Activated CD4-positive, alpha-beta T cell treated with anti-CD3 and anti-CD28 coated beads for 4 hours (primary cell): ENCODE measurements around the gene CYSRT1.
"Not testable (repeated sequence)": the region's sequence is repeated elsewhere in the genome, so short reads cannot be mapped to it uniquely, and the experiment has no call there.

Experiments
- DNase-seq, 2 donors: peaks; one replicate each; pipeline ENCODE4 v3.0.0-alpha.2; 2020

Gene CYSRT1

DNA sequence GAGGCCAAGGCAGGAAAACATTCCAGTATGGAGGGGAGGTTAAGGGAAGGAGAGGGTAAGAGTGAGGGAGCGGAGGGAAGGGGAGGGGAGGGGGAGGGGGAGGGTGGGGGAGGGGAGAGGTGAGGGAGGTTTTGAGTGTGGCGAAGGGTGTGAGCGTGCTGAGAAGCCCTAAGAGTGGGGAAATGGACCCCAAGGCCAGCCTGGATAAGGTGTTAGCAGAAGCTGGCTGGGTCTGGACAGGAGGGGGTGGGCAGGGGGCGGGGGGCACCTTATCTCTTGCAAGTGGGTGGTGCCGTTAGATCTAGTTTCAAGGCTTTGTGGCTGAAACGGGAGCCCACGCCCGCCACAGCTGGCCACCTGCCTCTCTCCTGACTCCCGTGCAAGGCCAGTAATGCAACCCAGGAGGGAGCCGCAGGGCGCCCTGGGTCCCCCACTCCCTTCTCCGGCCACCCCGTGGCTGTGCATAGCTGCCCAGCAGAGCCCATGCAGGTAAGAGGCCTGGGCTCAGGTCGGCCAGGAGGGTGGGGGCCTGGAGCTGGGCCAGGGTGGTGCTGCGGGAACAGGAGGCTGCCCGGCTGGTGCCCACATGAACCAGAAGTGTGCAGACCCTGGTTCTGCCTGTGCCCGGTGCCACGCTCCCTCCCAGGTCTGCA is 3.0 kb downstream of the CYSRT1 start:
- DNase-seq, result no peak

GRCh38 chr9:137228506-137228967 is 3.6 kb downstream of the CYSRT1 start:
- no peak for DNase-seq

- DNase-seq, result no peak
These were observed 4.3 kb downstream of the CYSRT1 start for GRCh38 chr9:137228968-137229896.

DNA sequence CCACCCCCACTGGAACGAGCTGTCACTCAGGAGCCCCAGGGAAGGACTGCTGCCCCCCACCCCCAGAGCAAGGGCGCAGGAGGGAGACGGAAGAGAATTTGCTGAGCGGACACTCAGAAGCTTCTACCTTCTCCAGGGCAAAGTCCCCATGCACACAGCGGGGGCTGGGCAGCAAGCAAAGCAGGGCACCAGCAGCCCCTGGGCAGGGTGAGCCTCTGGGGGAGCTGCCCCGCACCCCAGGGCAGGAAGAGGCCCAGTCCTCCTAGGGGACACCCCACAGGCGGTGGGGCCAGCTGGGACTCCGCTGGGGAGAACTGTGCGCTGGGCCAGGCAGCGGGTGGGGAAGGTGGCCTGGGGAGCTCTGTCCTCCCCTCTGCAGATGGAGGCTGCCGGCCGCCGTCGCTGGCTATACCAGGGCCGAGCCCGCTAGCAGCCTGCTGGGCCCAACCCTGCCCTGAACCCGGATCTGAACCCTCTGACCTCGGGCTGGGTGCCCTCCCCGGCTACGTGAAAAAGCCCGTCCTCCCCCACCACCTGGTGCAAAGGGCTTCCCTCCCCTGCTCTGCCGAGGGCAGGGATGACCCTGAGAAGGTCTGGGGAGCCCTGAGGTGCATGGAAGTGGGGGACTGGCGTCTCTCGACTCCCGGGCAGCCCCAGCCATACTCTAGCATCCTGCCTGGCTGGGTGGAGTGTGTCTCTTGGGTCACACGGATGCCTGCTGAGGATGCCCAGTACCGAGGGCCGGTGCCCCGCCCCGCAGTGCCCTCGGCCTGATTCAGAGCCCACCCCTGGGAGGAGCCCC is 5.1 kb downstream of the CYSRT1 start:
- no peak for DNase-seq

- no peak for DNase-seq
These were observed 5.9 kb downstream of the CYSRT1 start, which contains the start of gene SLC34A3 for GRCh38 chr9:137230705-137231371. TSS of gene SLC34A3 (plus strand) at chr9:137230901. CDS start at chr9:137231703, 802 bp downstream.

DNA sequence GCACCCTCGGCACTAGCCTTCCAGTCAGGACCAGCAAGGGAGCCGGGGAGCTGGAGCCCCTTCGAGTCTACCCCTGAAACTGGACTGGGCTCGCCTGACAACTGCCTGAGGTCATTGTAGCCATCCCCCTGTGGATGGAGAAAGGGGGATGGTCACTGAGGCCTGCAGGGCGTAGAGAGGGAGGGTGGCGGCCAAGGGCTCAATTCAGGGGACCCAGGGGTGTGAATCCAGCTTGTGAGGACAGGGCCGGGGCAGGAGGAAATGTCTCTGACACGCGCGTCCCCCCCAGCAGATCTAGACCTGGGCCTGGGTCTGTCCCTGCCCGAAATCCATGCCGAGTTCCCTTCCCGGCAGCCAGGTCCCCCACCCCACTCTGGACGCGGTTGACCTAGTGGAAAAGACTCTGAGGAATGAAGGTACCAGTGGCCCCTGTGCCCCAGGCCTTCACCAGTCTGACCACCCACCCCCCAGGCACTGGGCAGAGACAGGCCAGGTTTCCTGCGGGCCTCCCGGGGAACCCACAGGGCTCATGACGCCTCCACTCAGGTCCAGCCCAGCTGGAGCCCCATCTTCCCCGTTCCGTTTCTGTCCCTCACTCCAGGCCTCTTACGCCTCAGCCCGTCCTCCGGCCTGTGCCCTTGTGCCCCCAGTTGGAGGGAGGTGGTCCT is 6.5 kb downstream of the CYSRT1 start:
- DNase-seq, result no peak

GRCh38 chr9:137232101-137232500 is 7.1 kb downstream of the CYSRT1 start:
- DNase-seq, result no peak

GRCh38 chr9:137232510-137232909 is 7.5 kb downstream of the CYSRT1 start:
- no peak for DNase-seq

DNA sequence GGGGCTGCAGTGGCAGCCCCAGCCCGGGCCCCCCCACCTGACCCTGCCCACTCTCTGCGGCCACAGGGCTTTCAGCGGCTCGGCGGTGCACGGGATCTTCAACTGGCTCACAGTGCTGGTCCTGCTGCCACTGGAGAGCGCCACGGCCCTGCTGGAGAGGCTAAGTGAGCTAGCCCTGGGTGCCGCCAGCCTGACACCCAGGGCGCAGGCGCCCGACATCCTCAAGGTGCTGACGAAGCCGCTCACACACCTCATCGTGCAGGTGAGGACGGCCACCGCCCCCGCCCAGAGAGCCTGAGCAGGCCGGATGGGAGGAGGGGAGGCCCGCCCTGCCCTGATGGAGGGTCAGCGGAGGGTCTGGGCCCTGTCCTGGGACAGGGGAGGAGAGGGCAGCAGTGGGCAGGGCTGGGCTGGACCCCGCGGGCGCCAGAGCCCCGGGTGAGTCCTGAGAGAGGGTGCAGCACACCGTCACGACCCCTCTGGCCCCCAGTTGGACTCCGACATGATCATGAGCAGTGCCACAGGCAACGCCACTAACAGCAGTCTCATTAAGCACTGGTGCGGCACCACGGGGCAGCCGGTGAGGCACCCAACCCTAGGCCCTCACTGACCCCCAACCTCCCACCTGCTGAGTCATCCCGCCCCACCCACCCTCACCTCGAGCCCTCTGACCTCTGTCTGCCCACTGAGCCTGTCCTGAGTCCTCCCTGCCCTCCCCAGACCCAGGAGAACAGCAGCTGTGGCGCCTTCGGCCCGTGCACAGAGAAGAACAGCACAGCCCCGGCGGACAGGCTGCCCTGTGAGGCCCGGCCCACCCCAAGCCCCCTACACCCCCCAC is 8.4 kb downstream of the CYSRT1 start:
- DNase-seq, result no peak

DNA sequence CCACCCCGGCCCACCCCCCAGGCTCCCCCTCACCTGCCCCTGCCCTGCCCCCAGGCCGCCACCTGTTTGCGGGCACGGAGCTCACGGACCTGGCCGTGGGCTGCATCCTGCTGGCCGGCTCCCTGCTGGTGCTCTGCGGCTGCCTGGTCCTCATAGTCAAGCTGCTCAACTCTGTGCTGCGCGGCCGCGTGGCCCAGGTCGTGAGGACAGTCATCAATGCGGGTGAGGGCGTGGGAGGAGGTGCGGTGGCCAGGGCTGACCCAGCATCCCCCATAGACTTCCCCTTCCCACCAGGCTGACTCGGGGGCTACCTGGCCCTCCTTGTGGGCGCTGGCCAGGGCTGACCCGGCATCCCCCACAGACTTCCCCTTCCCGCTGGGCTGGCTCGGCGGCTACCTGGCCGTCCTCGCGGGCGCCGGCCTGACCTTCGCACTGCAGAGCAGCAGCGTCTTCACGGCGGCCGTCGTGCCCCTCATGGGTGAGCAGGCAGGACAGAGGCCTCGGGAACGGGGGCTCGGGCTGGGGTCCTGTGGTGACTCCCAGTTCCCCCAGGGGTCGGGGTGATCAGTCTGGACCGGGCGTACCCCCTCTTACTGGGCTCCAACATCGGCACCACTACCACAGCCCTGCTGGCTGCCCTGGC is 9.2 kb downstream of the CYSRT1 start:
- no peak for DNase-seq

GRCh38 chr9:137234758-137235423 is 9.9 kb downstream of the CYSRT1 start:
- DNase-seq, result no peak

DNA sequence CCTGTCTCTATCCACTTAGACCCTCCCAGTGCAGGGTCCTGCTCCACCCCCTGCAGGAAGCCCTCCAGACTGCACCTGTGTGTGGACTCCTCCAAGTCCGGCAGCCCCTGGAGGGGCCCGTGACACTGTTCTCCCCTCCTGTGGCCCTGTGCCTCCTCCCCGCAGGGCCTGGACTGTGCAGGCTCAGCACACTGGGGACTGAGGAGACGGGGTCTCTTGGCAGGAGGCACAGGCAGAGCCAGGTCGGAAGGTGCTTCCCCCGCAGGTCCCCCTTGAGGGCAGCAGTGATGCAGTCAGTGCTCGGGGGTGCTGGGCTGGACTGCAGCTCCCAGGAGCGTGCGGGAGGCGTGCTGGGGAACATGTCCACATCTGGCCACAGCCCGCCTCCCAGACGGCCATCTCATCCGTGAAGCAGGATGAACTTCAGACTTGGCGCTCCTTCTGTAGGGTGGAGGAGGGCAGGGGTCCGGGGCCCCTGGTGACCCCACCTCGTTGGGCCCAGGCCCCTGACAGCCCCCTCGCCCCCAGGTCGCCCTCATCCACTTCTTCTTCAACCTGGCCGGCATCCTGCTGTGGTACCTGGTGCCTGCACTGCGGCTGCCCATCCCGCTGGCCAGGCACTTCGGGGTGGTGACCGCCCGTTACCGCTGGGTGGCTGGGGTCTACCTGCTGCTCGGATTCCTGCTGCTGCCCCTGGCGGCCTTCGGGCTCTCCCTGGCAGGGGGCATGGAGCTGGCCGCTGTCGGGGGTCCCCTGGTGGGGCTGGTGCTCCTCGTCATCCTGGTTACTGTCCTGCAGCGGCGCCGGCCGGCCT is 10.7 kb downstream of the CYSRT1 start:
- no peak for DNase-seq

- DNase-seq, result peak; percentile 91 to 93
These were observed 11.4 kb downstream of the CYSRT1 start for GRCh38 chr9:137236238-137236935.

DNA sequence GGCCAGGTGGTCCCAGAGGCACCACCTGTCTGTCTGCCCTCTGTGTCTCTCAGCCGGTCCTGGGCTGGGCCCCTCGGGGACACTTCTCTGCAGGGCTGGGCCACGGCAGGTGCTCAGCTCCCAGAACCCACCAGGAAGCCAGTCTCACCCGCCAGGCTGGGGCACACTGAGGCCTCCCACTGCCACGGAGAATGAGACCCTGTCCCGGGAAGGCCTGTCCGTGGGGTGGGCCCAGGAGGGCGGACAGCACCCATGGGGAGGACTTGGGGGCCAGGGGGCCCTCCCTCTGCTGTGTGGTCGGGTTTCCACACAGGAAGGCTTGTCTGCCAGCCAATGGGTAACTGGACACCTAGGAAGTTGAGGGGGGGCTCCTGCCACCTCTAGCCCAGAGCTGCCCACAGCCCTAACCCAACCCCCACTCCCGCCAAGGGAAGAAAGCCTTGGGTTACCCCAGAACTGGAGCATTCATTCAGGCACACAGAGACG is 12.0 kb downstream of the CYSRT1 start:
- DNase-seq, result no peak

DNA sequence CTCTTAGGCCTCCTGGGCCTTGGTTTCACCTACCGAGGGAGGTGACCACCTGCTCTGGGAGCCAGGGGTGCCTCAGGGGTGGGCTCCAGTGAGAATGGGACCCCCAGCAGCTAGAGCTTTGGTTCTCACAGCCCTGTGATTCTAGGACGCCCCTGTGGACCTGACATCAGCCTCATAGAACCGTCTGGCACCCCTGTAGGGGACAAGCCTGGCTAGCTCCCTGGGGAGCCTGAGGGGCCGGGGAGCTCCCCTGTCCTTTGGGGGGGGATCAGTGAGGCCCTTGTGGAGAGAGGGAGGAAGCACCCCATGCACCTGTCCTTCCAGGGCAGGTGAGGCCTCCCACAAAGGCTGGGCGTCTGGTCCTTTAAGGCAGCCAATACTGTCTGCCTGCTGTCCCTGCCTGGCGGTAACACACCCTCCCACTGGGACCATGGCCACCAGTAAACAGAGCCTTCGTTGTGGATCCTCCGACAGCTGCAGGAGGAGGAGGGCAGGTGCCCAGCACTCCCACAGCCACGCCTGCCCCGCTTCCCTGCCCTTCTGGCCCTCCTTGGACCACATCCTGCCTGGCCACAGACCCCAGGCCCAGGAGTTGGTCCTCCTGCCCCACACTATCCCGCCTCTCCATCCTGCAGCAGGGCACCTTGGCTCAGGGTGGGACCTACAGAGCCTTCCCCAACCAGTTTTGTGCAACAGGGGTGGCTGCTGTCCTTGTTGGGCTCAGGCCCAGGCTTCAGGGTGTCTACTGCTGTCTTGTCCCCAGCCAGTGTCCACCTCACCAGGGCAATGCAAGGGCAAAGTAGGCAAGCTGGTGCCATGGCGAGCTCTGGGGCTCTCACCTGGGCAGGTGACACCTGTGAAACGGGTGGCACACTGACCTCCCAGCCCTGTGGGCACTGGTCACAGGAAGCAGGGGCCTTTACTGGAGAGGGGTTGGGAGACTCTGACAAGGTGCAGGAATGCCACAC is 13.1 kb downstream of the CYSRT1 start:
- DNase-seq, result no peak

- DNase-seq, result not testable (repeated sequence)
These were observed 14.7 kb downstream of the CYSRT1 start for GRCh38 chr9:137239541-137240200.
